ENCODE measurements around the gene PLK2. TPM values are rescaled to one million over a fixed set of nuclear protein-coding genes. Genes with fewer than 3 reads are reported as not detected.

Gene PLK2
- total and polyA plus RNA-seq, 4 donors = 48.2 to 146 (median 80.8) TPM

GRCh38 chr5:58437661-58438060 lies 22.2 kb downstream of the PLK2 start:
- H3K27ac ChIP-seq (ENCODE audit: low read depth, low read length) = no peak overlapping the region
- H3K4me1 ChIP-seq (ENCODE audit: control insufficient read depth, insufficient read depth, low read length) = no peaks in the 10 kb centered on the region
- DNase-seq (ENCODE audit: low read depth in 4 of 6, low spot score in 6 of 6) = no peak
- H3K36me3 ChIP-seq (ENCODE audit: control insufficient read depth, insufficient read depth, low read length) = no peaks in the 10 kb centered on the region
- H3K9me3 ChIP-seq (ENCODE audit: control insufficient read depth, insufficient read depth, low read length) = no peaks in the 10 kb centered on the region
- H3K4me3 ChIP-seq (ENCODE audit: low read depth, low read length) = no peak overlapping the region
- H3K27me3 ChIP-seq (ENCODE audit: control insufficient read depth, insufficient read depth, low read length) = no peaks in the 10 kb centered on the region
- 97% methylated on average over 3 of the region's 3 CpGs for WGBS (ENCODE audit: insufficient coverage)

GRCh38 chr5:58431832-58432231 lies 28.1 kb downstream of the PLK2 start:
- Histone ChIP-seq H3K27me3 (ENCODE audit: control insufficient read depth, insufficient read depth, low read length) (no peaks in the 10 kb centered on the region), H3K36me3 (ENCODE audit: control insufficient read depth, insufficient read depth, low read length) (no peaks in the 10 kb centered on the region), H3K9me3 (ENCODE audit: control insufficient read depth, insufficient read depth, low read length) (no peaks in the 10 kb centered on the region), H3K27ac (ENCODE audit: low read depth, low read length) (no peak overlapping the region), H3K4me3 (ENCODE audit: low read depth, low read length) (no peak overlapping the region), H3K4me1 (ENCODE audit: control insufficient read depth, insufficient read depth, low read length) (no peaks in the 10 kb centered on the region)
- DNase-seq (ENCODE audit: low read depth in 4 of 6, low spot score in 6 of 6) = peak in 1 of 6 donors; percentile 11
- WGBS (ENCODE audit: insufficient coverage) = no CpG with 5 or more reads among the region's 2 CpGs

GRCh38 chr5:58412932-58413331 lies 47.0 kb downstream of the PLK2 start:
- H3K27me3 ChIP-seq (ENCODE audit: control insufficient read depth, insufficient read depth, low read length) = no peaks in the 10 kb centered on the region
- DNase-seq (ENCODE audit: low read depth in 4 of 6, low spot score in 6 of 6) = no peak
- H3K4me1 ChIP-seq (ENCODE audit: control insufficient read depth, insufficient read depth, low read length) = no peaks in the 10 kb centered on the region

GRCh38 chr5:58412081-58412480 lies 47.8 kb downstream of the PLK2 start:
- no peak for DNase-seq (ENCODE audit: low read depth in 4 of 6, low spot score in 6 of 6)
- Histone ChIP-seq H3K9me3 (ENCODE audit: control insufficient read depth, insufficient read depth, low read length) (no peaks in the 10 kb centered on the region), H3K4me3 (ENCODE audit: low read depth, low read length) (no peak overlapping the region), H3K36me3 (ENCODE audit: control insufficient read depth, insufficient read depth, low read length) (no peaks in the 10 kb centered on the region), H3K27ac (ENCODE audit: low read depth, low read length) (no peak overlapping the region), H3K4me1 (ENCODE audit: control insufficient read depth, insufficient read depth, low read length) (no peaks in the 10 kb centered on the region), H3K27me3 (ENCODE audit: control insufficient read depth, insufficient read depth, low read length) (no peaks in the 10 kb centered on the region)
- no CpG with 5 or more reads among the region's 2 CpGs for WGBS (ENCODE audit: insufficient coverage)

More at GRCh38 chr5:58412932-58413331, 47.0 kb downstream of the PLK2 start:
- H3K4me3 ChIP-seq (ENCODE audit: low read depth, low read length) = no peak overlapping the region
- no CpG with 5 or more reads among the region's 1 CpG for WGBS (ENCODE audit: insufficient coverage)
- no peak overlapping the region for H3K27ac ChIP-seq (ENCODE audit: low read depth, low read length)
- no peaks in the 10 kb centered on the region for H3K9me3 ChIP-seq (ENCODE audit: control insufficient read depth, insufficient read depth, low read length)
- no peaks in the 10 kb centered on the region for H3K36me3 ChIP-seq (ENCODE audit: control insufficient read depth, insufficient read depth, low read length)

GRCh38 chr5:58411372-58411771 lies 48.5 kb downstream of the PLK2 start:
- no CpG with 5 or more reads among the region's 1 CpG for WGBS (ENCODE audit: insufficient coverage)
- no peak overlapping the region for H3K4me3 ChIP-seq (ENCODE audit: low read depth, low read length)

GRCh38 chr5:58410441-58410840 lies 49.4 kb downstream of the PLK2 start:
- Histone ChIP-seq H3K36me3 (ENCODE audit: control insufficient read depth, insufficient read depth, low read length) (no peaks in the 10 kb centered on the region), H3K4me3 (ENCODE audit: low read depth, low read length) (no peak overlapping the region), H3K9me3 (ENCODE audit: control insufficient read depth, insufficient read depth, low read length) (no peaks in the 10 kb centered on the region), H3K4me1 (ENCODE audit: control insufficient read depth, insufficient read depth, low read length) (no peaks in the 10 kb centered on the region), H3K27ac (ENCODE audit: low read depth, low read length) (no peak overlapping the region), H3K27me3 (ENCODE audit: control insufficient read depth, insufficient read depth, low read length) (no peaks in the 10 kb centered on the region)
- WGBS (ENCODE audit: insufficient coverage) = no CpG with 5 or more reads among the region's 2 CpGs
- DNase-seq (ENCODE audit: low read depth in 4 of 6, low spot score in 6 of 6) = peak in 1 of 6 donors; percentile 7

More at GRCh38 chr5:58411372-58411771, 48.5 kb downstream of the PLK2 start:
- no peaks in the 10 kb centered on the region for H3K4me1 ChIP-seq (ENCODE audit: control insufficient read depth, insufficient read depth, low read length)
- no peaks in the 10 kb centered on the region for H3K9me3 ChIP-seq (ENCODE audit: control insufficient read depth, insufficient read depth, low read length)
- H3K27ac ChIP-seq (ENCODE audit: low read depth, low read length) = no peak overlapping the region
- H3K27me3 ChIP-seq (ENCODE audit: control insufficient read depth, insufficient read depth, low read length) = no peaks in the 10 kb centered on the region
- H3K36me3 ChIP-seq (ENCODE audit: control insufficient read depth, insufficient read depth, low read length) = no peaks in the 10 kb centered on the region
- no peak for DNase-seq (ENCODE audit: low read depth in 4 of 6, low spot score in 6 of 6)

GRCh38 chr5:58407042-58407719 lies 52.7 kb downstream of the PLK2 start:
- H3K4me3 ChIP-seq (ENCODE audit: low read depth, low read length) = no peak overlapping the region
- no peaks in the 10 kb centered on the region for H3K4me1 ChIP-seq (ENCODE audit: control insufficient read depth, insufficient read depth, low read length)
- no peak overlapping the region for H3K27ac ChIP-seq (ENCODE audit: low read depth, low read length)
- H3K9me3 ChIP-seq (ENCODE audit: control insufficient read depth, insufficient read depth, low read length) = no peaks in the 10 kb centered on the region
- WGBS (ENCODE audit: insufficient coverage) = no CpG with 5 or more reads among the region's 1 CpG
- H3K36me3 ChIP-seq (ENCODE audit: control insufficient read depth, insufficient read depth, low read length) = no peaks in the 10 kb centered on the region
- H3K27me3 ChIP-seq (ENCODE audit: control insufficient read depth, insufficient read depth, low read length) = no peaks in the 10 kb centered on the region
- no peak for DNase-seq (ENCODE audit: low read depth in 4 of 6, low spot score in 6 of 6)

GRCh38 chr5:58406394-58406793 lies 53.5 kb downstream of the PLK2 start:
- H3K4me1 ChIP-seq (ENCODE audit: control insufficient read depth, insufficient read depth, low read length) = no peaks in the 10 kb centered on the region
- WGBS (ENCODE audit: insufficient coverage) = no CpG with 5 or more reads among the region's 2 CpGs

GRCh38 chr5:58405175-58405574 lies 54.7 kb downstream of the PLK2 start:
- Histone ChIP-seq H3K27ac (ENCODE audit: low read depth, low read length) (no peak overlapping the region), H3K36me3 (ENCODE audit: control insufficient read depth, insufficient read depth, low read length) (no peaks in the 10 kb centered on the region), H3K4me1 (ENCODE audit: control insufficient read depth, insufficient read depth, low read length) (no peaks in the 10 kb centered on the region), H3K4me3 (ENCODE audit: low read depth, low read length) (no peak overlapping the region), H3K27me3 (ENCODE audit: control insufficient read depth, insufficient read depth, low read length) (no peaks in the 10 kb centered on the region), H3K9me3 (ENCODE audit: control insufficient read depth, insufficient read depth, low read length) (no peaks in the 10 kb centered on the region)
- WGBS (ENCODE audit: insufficient coverage) = 0% methylated on average over 1 of the region's 2 CpGs
- no peak for DNase-seq (ENCODE audit: low read depth in 4 of 6, low spot score in 6 of 6)

More at GRCh38 chr5:58406394-58406793, 53.5 kb downstream of the PLK2 start:
- no peak overlapping the region for H3K27ac ChIP-seq (ENCODE audit: low read depth, low read length)
- H3K4me3 ChIP-seq (ENCODE audit: low read depth, low read length) = no peak overlapping the region
- H3K9me3 ChIP-seq (ENCODE audit: control insufficient read depth, insufficient read depth, low read length) = no peaks in the 10 kb centered on the region
- no peaks in the 10 kb centered on the region for H3K36me3 ChIP-seq (ENCODE audit: control insufficient read depth, insufficient read depth, low read length)
- no peak for DNase-seq (ENCODE audit: low read depth in 4 of 6, low spot score in 6 of 6)
- H3K27me3 ChIP-seq (ENCODE audit: control insufficient read depth, insufficient read depth, low read length) = no peaks in the 10 kb centered on the region

- DNase-seq (ENCODE audit: low read depth in 4 of 6, low spot score in 6 of 6) = no peak
- Histone ChIP-seq H3K27ac (ENCODE audit: low read depth, low read length) (no peak overlapping the region), H3K4me3 (ENCODE audit: low read depth, low read length) (no peak overlapping the region), H3K4me1 (ENCODE audit: control insufficient read depth, insufficient read depth, low read length) (no peaks in the 10 kb centered on the region), H3K9me3 (ENCODE audit: control insufficient read depth, insufficient read depth, low read length) (no peaks in the 10 kb centered on the region), H3K36me3 (ENCODE audit: control insufficient read depth, insufficient read depth, low read length) (no peaks in the 10 kb centered on the region), H3K27me3 (ENCODE audit: control insufficient read depth, insufficient read depth, low read length) (no peaks in the 10 kb centered on the region)
- WGBS (ENCODE audit: insufficient coverage) = no CpG with 5 or more reads among the region's 3 CpGs
These were observed 55.2 kb downstream of the PLK2 start for GRCh38 chr5:58404734-58405133.

Measured in spinal cord (tissue), 10 donors.